Effector memory CD8-positive, alpha-beta T cell (primary cell): ENCODE data around the gene IQSEC1.

ENCODE experiments used
- ATAC-seq: fragments of 150-1000 bp; cut with Tn5 transposase; replicated peaks from 2 replicates; pipeline ENCODE4 v1.10.0; 2021; ENCODE audit warnings: mild to moderate bottlenecking, moderate library complexity
- DNase-seq, 3 experiments: peaks; one replicate each; pipeline ENCODE4 v3.0.0; 2021
- H3K27ac Mint-ChIP-seq, 2 donors: one replicate each; pipeline ENCODE4 v1.8.0; 2022; ENCODE audit warnings: mild to moderate bottlenecking in 2 of 2, mixed read lengths in 2 of 2, moderate library complexity in 2 of 2
- H3K27me3 Mint-ChIP-seq, 2 donors: one replicate each; pipeline ENCODE4 v1.8.0; 2022; ENCODE audit warnings: mixed read lengths in 2 of 2
- H3K36me3 Mint-ChIP-seq: one replicate; pipeline ENCODE4 v1.8.0; 2022; ENCODE audit warnings: mild to moderate bottlenecking, moderate library complexity, mixed read lengths; ENCODE audit not compliant: insufficient read depth
- H3K4me1 Mint-ChIP-seq, 2 donors: one replicate each; pipeline ENCODE4 v1.8.0; 2022; ENCODE audit warnings: low read depth in 2 of 2, mixed read lengths in 2 of 2
- H3K4me3 Mint-ChIP-seq, 2 donors: one replicate each; pipeline ENCODE4 v1.8.0; 2022; ENCODE audit warnings: mild to moderate bottlenecking in 2 of 2, mixed read lengths in 2 of 2, moderate library complexity in 2 of 2
- H3K9me3 Mint-ChIP-seq, 2 donors: one replicate each; pipeline ENCODE4 v1.8.0; 2022; ENCODE audit warnings: mixed read lengths in 2 of 2

Gene IQSEC1

GRCh38 chr3:13025778-13026518, 47.3 kb downstream of the IQSEC1 start:
- Mint-ChIP-seq H3K27ac (peak overlapping the region in 1 of 2 donors; percentile 9), H3K9me3 (no peaks in the 10 kb centered on the region), H3K36me3 (peaks cover 6% of the 10 kb centered on the region), H3K4me3 (no peak overlapping the region), H3K4me1 (peaks cover 4 to 11% of the 10 kb centered on the region in 2 donors), H3K27me3 (no peaks in the 10 kb centered on the region)
- DNase-seq (no peak), ATAC-seq (no peak)

- Mint-ChIP-seq H3K9me3 (no peaks in the 10 kb centered on the region), H3K27ac (peak overlapping the region in 1 of 2 donors; percentile 24), H3K4me1 (peaks cover 4 to 11% of the 10 kb centered on the region in 2 donors), H3K36me3 (peaks cover 6% of the 10 kb centered on the region), H3K27me3 (no peaks in the 10 kb centered on the region), H3K4me3 (no peak overlapping the region)
- ATAC-seq = no peak
- no peak for DNase-seq
Observed at GRCh38 chr3:13025090-13025489, 48.1 kb downstream of the IQSEC1 start.

GRCh38 chr3:13024765-13025065, 48.5 kb downstream of the IQSEC1 start:
- peaks cover 4 to 11% of the 10 kb centered on the region in 2 donors for H3K4me1 Mint-ChIP-seq

GRCh38 chr3:13023971-13024764, 49.1 kb downstream of the IQSEC1 start:
- H3K4me3 Mint-ChIP-seq = no peak overlapping the region
- H3K4me1 Mint-ChIP-seq = peaks cover 4 to 11% of the 10 kb centered on the region in 2 donors
- peak overlapping the region in 1 of 2 donors; percentile 24 for H3K27ac Mint-ChIP-seq
- peaks cover 6% of the 10 kb centered on the region for H3K36me3 Mint-ChIP-seq
- no peak for ATAC-seq
- no peaks in the 10 kb centered on the region for H3K27me3 Mint-ChIP-seq
- H3K9me3 Mint-ChIP-seq = no peaks in the 10 kb centered on the region
- no peak for DNase-seq

More at GRCh38 chr3:13024765-13025065, 48.5 kb downstream of the IQSEC1 start:
- ATAC-seq = no peak
- H3K27ac Mint-ChIP-seq = peak overlapping the region in 1 of 2 donors; percentile 24
- no peaks in the 10 kb centered on the region for H3K27me3 Mint-ChIP-seq
- no peak for DNase-seq
- peaks cover 6% of the 10 kb centered on the region for H3K36me3 Mint-ChIP-seq
- no peak overlapping the region for H3K4me3 Mint-ChIP-seq
- H3K9me3 Mint-ChIP-seq = no peaks in the 10 kb centered on the region

- peaks cover 4 to 11% of the 10 kb centered on the region in 2 donors for H3K4me1 Mint-ChIP-seq
- no peaks in the 10 kb centered on the region for H3K9me3 Mint-ChIP-seq
- peaks cover 6% of the 10 kb centered on the region for H3K36me3 Mint-ChIP-seq
- ATAC-seq (no peak), DNase-seq (no peak)
- no peak overlapping the region for H3K27ac Mint-ChIP-seq
- H3K4me3 Mint-ChIP-seq = no peak overlapping the region
- H3K27me3 Mint-ChIP-seq = no peaks in the 10 kb centered on the region
Observed at GRCh38 chr3:13023235-13023970, 49.8 kb downstream of the IQSEC1 start.

GRCh38 chr3:13022348-13023234, 50.6 kb downstream of the IQSEC1 start:
- ATAC-seq = no peak
- H3K4me3 Mint-ChIP-seq = no peak overlapping the region

GRCh38 chr3:13021141-13022114, 51.8 kb downstream of the IQSEC1 start:
- H3K4me3 Mint-ChIP-seq = peak overlapping the region in 1 of 2 donors; percentile 7
- H3K36me3 Mint-ChIP-seq = peaks cover 2% of the 10 kb centered on the region
- H3K27me3 Mint-ChIP-seq = no peaks in the 10 kb centered on the region
- peak overlapping the region; percentile 44 to 52 for H3K27ac Mint-ChIP-seq
- no peaks in the 10 kb centered on the region for H3K9me3 Mint-ChIP-seq
- no peak for ATAC-seq
- H3K4me1 Mint-ChIP-seq = peaks cover 19 to 23% of the 10 kb centered on the region in 2 donors
- DNase-seq = no peak

More at GRCh38 chr3:13022348-13023234, 50.6 kb downstream of the IQSEC1 start:
- peaks cover 6% of the 10 kb centered on the region for H3K36me3 Mint-ChIP-seq
- no peaks in the 10 kb centered on the region for H3K9me3 Mint-ChIP-seq
- no peak for DNase-seq
- H3K27ac Mint-ChIP-seq = peak overlapping the region in 1 of 2 donors; percentile 52
- no peaks in the 10 kb centered on the region for H3K27me3 Mint-ChIP-seq
- peaks cover 9 to 12% of the 10 kb centered on the region in 2 donors for H3K4me1 Mint-ChIP-seq

GRCh38 chr3:13020159-13020750, 53.0 kb downstream of the IQSEC1 start:
- ATAC-seq (no peak), DNase-seq (no peak)
- Mint-ChIP-seq H3K27ac (peak overlapping the region in 1 of 2 donors; percentile 4), H3K4me1 (peaks cover 21 to 31% of the 10 kb centered on the region in 2 donors), H3K9me3 (no peaks in the 10 kb centered on the region), H3K36me3 (peaks cover 2% of the 10 kb centered on the region), H3K27me3 (no peaks in the 10 kb centered on the region), H3K4me3 (no peak overlapping the region)

- no peaks in the 10 kb centered on the region for H3K27me3 Mint-ChIP-seq
- peak overlapping the region in 1 of 2 donors; percentile 4 for H3K27ac Mint-ChIP-seq
- ATAC-seq (no peak), DNase-seq (no peak)
- H3K4me1 Mint-ChIP-seq = peaks cover 26 to 32% of the 10 kb centered on the region in 2 donors
- H3K9me3 Mint-ChIP-seq = no peaks in the 10 kb centered on the region
- H3K36me3 Mint-ChIP-seq = peaks cover 2% of the 10 kb centered on the region
- no peak overlapping the region for H3K4me3 Mint-ChIP-seq
Observed at GRCh38 chr3:13019243-13020095, 53.8 kb downstream of the IQSEC1 start.

- peaks cover 30 to 38% of the 10 kb centered on the region in 2 donors for H3K4me1 Mint-ChIP-seq
- no peak for DNase-seq
- no peaks in the 10 kb centered on the region for H3K27me3 Mint-ChIP-seq
- peaks cover 9% of the 10 kb centered on the region for H3K36me3 Mint-ChIP-seq
- H3K27ac Mint-ChIP-seq = peak overlapping the region; percentile 60 to 96
- H3K4me3 Mint-ChIP-seq = no peak overlapping the region
- no peaks in the 10 kb centered on the region for H3K9me3 Mint-ChIP-seq
- no peak for ATAC-seq
Observed at GRCh38 chr3:13018561-13019242, 54.5 kb downstream of the IQSEC1 start.
